CD4-positive, alpha-beta T cell treated with Interleukin-6 for 4 hours (primary cell): Measurements from ENCODE around the gene NRDE2.
"Not testable (repeated sequence)": the region's sequence is repeated elsewhere in the genome, so short reads cannot be mapped to it uniquely, and the experiment has no call there.

ENCODE experiments used
- DNase-seq: peaks from one replicate; pipeline ENCODE4 v3.0.0-alpha.2; 2020; ENCODE audit warnings: mixed read lengths

Gene NRDE2

GRCh38 chr14:90341232-90341631 is 9.5 kb upstream of the NRDE2 start:
- not testable (repeated sequence) for DNase-seq

GRCh38 chr14:90336985-90337384 is 5.2 kb upstream of the NRDE2 start:
- DNase-seq = no peak

GRCh38 chr14:90336401-90336800 is 4.7 kb upstream of the NRDE2 start:
- DNase-seq = no peak

DNA sequence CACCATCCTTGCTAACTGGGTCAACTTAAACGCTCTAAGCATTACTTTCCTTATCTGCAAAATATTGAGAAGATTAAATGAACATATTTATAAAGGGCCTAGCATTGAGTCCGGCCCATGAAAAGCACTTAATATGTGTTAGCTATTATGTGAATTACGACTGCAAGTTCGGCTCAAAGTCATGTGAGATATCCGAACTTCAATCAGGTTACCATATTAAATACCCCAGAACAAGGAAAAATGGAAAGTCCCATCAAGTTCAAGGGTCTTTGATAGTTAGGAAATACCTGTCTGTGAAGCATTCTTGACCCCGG is 487 bp upstream of the NRDE2 start:
- DNase-seq = no peak

DNA sequence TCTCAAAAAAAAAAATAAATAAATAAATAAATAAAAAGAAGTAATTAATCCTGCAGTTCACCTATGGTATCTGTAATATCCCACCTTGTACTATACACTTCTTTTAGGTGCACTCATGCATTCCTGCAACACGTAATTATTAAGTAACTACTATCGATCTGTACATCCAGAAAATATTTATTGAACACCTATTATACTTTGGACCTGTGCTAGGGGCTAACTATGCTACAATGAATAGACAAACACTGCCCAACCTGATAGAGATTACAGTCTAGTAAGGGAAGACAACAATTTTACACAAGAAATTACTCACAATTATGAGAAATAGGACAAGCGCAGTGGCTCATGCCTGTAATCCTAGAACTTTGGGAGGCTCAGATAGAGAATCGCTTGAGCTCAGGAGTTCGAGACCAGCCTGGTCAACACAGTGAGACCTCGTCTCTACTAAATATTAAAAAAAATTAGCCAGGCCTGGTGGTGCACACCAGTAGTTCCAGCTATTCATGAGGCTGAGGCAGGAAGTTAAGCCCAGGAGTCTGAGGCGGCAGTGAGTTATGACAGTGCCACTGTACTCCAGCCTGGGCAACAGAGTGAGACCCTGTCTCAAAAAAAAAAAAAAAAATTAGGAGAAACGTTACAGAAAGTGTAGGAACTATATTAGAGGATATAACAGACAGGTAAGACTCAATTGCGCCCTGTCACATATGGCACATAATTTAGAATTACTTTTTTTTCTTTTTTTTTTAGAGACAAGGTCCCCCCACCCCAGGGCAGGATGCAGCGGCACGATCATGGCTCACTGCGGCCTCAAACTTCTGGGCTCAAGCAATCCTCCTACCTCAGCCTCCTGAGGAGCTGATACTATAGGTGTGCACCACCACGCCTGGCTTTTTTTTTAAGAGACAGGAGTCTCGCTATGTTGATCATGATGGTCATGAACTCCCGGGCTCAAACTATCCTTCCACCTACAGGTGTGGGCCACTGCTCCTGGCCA is 1.2 kb downstream of the NRDE2 start:
- DNase-seq = no peak

- no peak for DNase-seq
These were observed 9.8 kb downstream of the NRDE2 start for GRCh38 chr14:90321891-90322290.

DNA sequence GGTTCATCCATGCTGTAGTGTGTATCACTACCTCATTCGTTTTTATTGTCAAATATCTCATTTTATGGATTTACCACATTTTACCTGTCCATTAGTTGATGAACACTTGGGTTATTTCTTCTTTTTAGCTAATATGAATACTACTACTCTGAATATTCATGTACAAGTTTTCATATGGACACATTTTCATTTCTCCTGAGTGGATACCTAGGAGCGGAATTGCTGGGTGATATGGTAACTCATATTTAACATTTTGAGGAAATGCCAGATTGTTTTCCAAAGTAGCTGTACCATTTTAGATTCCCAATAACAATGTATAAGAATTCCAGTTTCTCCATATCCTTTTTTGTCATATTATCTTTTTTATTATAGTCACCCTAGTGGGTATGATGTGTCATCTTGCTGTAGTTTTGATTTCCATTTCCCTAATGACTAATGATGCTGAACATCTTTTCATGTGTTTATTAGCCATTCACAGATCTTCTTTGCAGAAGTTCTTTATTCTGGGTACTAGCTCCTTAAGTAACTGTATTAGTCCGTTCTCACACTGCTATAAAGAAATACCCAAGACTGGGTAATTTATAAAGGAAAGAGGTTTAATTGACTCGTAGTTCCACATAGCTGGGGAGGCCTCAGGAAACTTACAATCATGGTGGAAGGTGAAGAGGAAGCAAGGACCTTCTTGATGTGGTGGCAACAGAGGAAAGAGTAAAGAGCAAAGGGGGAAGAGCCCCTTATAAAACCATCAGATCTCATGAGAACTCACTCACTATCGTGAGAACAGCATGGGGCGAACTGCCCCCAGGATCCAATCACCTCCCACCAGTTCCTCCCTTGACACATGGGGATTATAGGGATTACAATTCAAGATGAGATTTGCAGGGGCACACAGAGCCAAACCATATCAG is 11.9 kb downstream of the NRDE2 start:
- DNase-seq = no peak

DNA sequence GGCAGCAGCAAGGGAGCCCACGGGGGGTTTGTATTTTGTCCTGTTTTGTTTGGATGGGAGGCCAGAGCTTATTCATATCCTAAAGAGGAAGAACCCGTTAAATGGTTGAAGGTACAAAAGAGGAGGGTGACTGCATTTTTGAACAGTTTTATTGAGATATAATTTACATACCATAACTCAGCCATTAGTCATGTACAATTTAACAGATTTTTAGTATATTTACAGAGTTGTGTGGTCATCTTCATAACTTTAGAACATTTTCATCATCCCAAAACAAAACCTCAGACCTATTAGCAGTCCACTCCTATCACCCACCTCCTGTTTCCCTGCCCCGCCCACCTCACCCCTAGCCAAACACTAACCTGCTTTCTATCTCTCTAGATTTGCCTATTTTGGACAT is 12.6 kb downstream of the NRDE2 start:
- no peak for DNase-seq

- DNase-seq = no peak
These were observed 13.7 kb downstream of the NRDE2 start for GRCh38 chr14:90318016-90318415.

DNA sequence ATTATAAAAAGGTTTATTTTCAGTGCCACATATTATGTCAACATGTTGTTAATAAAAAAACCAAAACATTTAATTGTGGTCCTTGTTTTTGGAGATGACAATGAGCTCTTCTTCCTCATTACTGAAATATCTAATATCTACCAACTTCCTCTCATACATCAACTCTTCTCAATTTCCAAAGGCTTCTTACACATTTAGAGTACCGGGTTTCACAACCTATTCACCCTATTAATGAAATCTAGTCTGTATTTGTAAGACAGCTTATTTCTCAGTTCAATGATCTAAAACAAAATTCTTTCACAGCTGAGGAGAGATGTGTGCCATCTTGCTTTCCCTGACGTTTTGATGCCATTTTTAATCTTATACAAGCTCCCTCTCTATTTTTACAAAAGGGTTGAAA is 14.5 kb downstream of the NRDE2 start:
- no peak for DNase-seq

GRCh38 chr14:90308561-90308960 is 23.2 kb downstream of the NRDE2 start:
- DNase-seq = no peak

- no peak for DNase-seq
These were observed 26.6 kb downstream of the NRDE2 start for GRCh38 chr14:90305176-90305601.

DNA sequence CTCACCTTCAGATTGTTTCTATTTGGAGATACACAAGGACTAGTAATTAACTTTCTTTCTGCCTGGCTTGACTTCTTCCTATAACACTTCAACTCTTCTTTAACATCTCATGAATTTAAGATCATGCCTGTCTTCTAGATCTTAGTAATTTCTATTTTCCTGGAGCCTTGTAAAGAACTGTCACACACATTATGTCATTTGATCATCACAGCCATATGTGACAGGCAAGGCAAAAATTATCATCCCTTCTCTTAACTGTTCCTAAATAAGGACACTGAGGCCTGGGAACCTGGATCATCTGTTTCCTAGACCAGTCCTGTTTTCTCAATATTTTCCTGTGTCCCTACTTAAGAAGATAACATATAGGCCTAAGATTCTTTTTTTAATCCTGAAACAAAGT is 27.2 kb downstream of the NRDE2 start:
- DNase-seq = no peak

DNA sequence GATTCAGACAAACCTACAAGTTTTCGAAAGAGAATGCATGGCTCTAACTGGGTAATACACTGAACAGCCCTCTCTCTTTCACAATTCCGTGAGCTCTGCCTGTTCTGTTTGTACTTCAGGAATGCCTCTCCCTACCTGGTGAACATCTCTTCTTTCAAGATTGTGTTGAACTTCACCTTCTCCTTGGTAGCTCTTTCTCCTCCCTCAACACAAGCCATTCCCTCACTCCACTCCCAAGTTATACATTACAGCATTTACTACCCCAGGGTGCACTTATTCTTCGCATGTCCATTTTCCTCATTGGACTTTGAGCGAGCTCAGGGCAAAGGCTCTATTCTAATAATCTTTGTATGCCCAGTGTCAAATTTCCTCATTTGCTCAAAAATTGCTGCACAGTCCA is 28.3 kb downstream of the NRDE2 start:
- no peak for DNase-seq

- DNase-seq = no peak
These were observed 29.0 kb downstream of the NRDE2 start for GRCh38 chr14:90302529-90303303.

- DNase-seq = no peak
These were observed 30.1 kb downstream of the NRDE2 start for GRCh38 chr14:90301668-90302090.

DNA sequence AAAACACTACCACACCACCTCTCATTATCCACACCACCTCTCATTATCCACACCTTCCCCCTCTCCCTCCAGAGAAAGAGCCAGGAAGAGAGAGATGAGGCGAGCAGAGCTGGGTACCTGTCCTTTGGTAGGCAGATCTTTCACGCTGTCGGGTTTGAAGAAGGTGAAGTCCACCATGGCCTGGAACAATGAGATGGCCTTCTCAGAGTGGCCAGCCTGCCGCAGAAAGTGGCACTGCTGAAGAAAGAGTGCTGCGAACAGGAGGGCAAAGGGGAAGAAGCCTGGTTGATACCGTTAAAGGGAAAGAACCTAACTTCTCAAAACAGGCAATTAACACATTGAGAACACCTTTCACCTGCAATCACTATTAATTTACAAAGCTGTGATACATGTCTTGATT is 30.6 kb downstream of the NRDE2 start:
- DNase-seq = no peak

- no peak for DNase-seq
These were observed 31.1 kb downstream of the NRDE2 start for GRCh38 chr14:90300611-90301047.

GRCh38 chr14:90299408-90299807 is 32.3 kb downstream of the NRDE2 start:
- DNase-seq = no peak

DNA sequence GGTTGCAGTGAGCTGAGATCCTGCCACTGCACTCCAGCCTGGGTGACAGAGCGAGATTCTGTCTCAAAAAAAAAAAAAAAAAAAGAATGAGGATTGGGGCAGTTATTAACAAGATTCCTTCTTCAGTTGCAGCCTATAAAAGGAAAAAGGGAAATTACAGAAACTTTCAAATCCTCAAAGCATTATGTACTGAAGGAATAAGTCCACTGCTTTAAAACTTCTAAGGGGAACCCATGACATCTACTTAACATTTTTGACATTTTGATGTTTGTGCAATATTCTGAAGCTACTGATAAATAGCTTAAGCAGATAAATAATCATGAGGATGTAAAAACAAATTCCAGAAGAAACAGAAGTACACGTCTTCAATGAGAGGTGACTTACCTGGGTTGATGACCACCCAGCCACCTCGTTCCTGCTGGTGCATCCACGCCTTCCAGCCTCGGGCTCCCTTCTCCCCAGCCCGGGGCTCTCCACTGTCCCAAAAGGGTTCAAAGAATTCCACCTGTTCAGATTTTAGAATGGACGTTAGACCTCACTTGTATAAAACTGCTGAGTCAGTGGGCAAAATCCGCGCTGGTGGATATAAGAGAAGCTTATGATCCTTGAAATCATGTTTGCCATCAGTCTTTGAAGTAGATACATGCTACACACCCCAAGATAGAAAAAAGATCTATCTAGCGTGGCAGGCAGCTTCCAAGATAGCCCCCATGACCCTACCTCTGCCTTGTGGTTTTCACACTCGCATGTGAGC is 33.7 kb downstream of the NRDE2 start:
- DNase-seq = no peak

GRCh38 chr14:90296641-90297040 is 35.1 kb downstream of the NRDE2 start:
- DNase-seq = no peak

DNA sequence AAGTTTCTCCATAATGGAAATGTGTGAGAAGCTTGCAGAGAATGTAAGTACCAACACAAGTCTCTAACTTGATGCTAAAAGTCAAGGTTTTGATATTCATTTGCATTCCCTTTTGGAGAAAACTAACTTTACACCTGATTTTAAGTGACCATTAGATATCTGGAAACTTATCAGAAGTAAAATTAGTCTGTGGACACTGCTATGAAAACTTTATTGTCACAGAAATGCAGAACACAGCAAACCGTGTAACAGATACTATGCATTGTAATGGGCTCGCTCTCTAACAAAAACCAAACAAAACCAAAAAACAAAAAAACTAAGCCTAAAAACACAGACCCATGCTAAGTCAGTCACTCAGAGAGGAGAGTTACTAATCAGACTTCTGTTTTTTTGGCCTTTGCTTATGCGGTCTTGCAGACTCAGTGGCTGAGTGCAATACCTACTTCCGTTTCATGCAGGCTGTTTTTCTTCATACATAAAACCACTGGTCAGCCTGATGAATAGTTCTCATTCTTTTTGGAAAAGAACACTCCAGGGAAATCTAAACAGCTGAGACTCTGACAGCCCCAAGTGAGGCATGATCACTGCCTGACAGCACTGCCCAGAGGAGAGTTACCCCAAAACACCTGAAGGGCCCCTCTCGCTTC is 35.7 kb downstream of the NRDE2 start:
- no peak for DNase-seq
